ENCODE data around the gene GALT.

- TF ChIP-seq POLR2A (IDR thresholded peaks at IDR 0.05) (no peak), POLR2AphosphoS5 (IDR thresholded peaks at IDR 0.05) (no peak)
Measured at GRCh38 chr9:34674440-34674839, 28.0 kb downstream of the GALT start.
